ENCODE measurements around the gene OLFM1. TPM values are rescaled to one million over a fixed set of nuclear protein-coding genes. Genes with fewer than 3 reads are reported as not detected.

OLFM1 gene
- total and polyA plus RNA-seq, 2 of the 4 experiments (the other 2 are of a cell fraction): 0.36 to 0.38 TPM

GRCh38 chr9:135103001-135103446 is 15.6 kb downstream of the OLFM1 start:
- Histone ChIP-seq H3K36me3 (ENCODE audit: control insufficient read depth, insufficient read depth, low read length) (no peaks in the 10 kb centered on the region), H3K9ac (ENCODE audit: low read depth, low read length) (no peak overlapping the region), H2BK5ac (ENCODE audit: low read depth, low read length, poor library complexity, severe bottlenecking) (no peak overlapping the region), H3K9me3 (ENCODE audit: control insufficient read depth, insufficient read depth, low read length) (no peaks in the 10 kb centered on the region), H3K18ac (ENCODE audit: low read depth, low read length) (no peak overlapping the region), H2BK120ac (ENCODE audit: low read depth, low read length) (no peak overlapping the region), H2AK9ac (replicated peaks; ENCODE audit: low read depth, low read length, poor library complexity) (no peak overlapping the region), H3K23ac (ENCODE audit: low read depth, low read length) (no peak overlapping the region), H3K56ac (ENCODE audit: extremely low read depth, insufficient read depth, low read length) (no peak overlapping the region), H4K5ac (ENCODE audit: low read depth, low read length) (no peak overlapping the region), H2AK5ac (ENCODE audit: low read depth, low read length) (no peak overlapping the region), H3K14ac (replicated peaks; ENCODE audit: low read depth, low read length) (no peak overlapping the region), H3K4ac (ENCODE audit: low read depth, low read length) (no peak overlapping the region), H3K4me3 (ENCODE audit: insufficient read depth, low read depth, low read length) (no peak overlapping the region), H2AFZ (replicated peaks; ENCODE audit: low read length, poor library complexity) (no peak overlapping the region), H2BK15ac (ENCODE audit: low read depth, low read length) (no peak overlapping the region), H3K9me1 (ENCODE audit: insufficient read depth, low read length) (no peaks in the 10 kb centered on the region), H3K4me1 (ENCODE audit: control insufficient read depth, insufficient read depth, low read length) (no peaks in the 10 kb centered on the region), H4K91ac (ENCODE audit: insufficient read depth, low read depth, low read length) (no peak overlapping the region), H3K27ac (ENCODE audit: insufficient read depth, low read length) (no peak overlapping the region), H4K8ac (ENCODE audit: low read depth in 2 of 2, low read length in 2 of 2) (no peak overlapping the region), H3K27me3 (ENCODE audit: control insufficient read depth, insufficient read depth, low read length) (peaks cover 3% of the 10 kb centered on the region; the same call in 1 of the 2 replicates), H3K79me1 (ENCODE audit: low read depth in 1 of 2, low read length in 2 of 2) (no peaks in the 10 kb centered on the region), H3K4me2 (ENCODE audit: low read depth, low read length) (no peak overlapping the region), H2BK20ac (ENCODE audit: low read depth, low read length) (no peak overlapping the region), H4K20me1 (ENCODE audit: insufficient read depth, low read length) (no peaks in the 10 kb centered on the region)
- in situ Hi-C loops (cut with MboI; ENCODE audit: low sequenced_read_pairs): no loop called here
- dilution Hi-C loops (cut with HindIII; ENCODE audit: low sequenced_read_pairs, unreplicated experiment): no loop called here
- BruUV-seq (replicated peaks): no TSS peak
- intact Hi-C loops (cut with micrococcal nuclease): no loop called here
- ChIA-PET POLR2A (ENCODE audit: unreplicated experiment) (no interaction called here), CTCF (no interaction called here)
- ATAC-seq (ENCODE audit: low read depth): no peak
- WGBS, 2 experiments (ENCODE audit: extremely low coverage in 2 of 2, insufficient read length in 1 of 2): 53% methylated on average over 5 of the region's 9 CpGs; no CpG with 5 or more reads in 1 of the 2 experiments
- TF ChIP-seq MAZ (IDR thresholded peaks at IDR 0.05; ENCODE audit: borderline replicate concordance, low read depth, low read length): no peak
- TF ChIP-seq RFX5 (IDR thresholded peaks at IDR 0.05; ENCODE audit: low read depth, low read length): no peak
- TF ChIP-seq RAD21 (IDR thresholded peaks at IDR 0.05; ENCODE audit: low read length): no peak
- TF ChIP-seq CTCF (conservative IDR thresholded peaks at IDR 0.05; ENCODE audit: low read depth, low read length): no peak
- TF ChIP-seq POLR2A (IDR thresholded peaks at IDR 0.05; ENCODE audit: low read depth, low read length): no peak
- TF ChIP-seq CHD1 (IDR thresholded peaks at IDR 0.05; ENCODE audit: low read depth, low read length): no peak
- no peak for TF ChIP-seq ELK1 (IDR thresholded peaks at IDR 0.05; ENCODE audit: borderline replicate concordance, low read depth, low read length)
- no peak for TF ChIP-seq MAFK (IDR thresholded peaks at IDR 0.05; ENCODE audit: low read depth, low read length)
- TF ChIP-seq BHLHE40 (IDR thresholded peaks at IDR 0.05; ENCODE audit: low read depth, low read length): no peak
- no peak for TF ChIP-seq MXI1 (IDR thresholded peaks at IDR 0.05; ENCODE audit: borderline replicate concordance, low read depth, low read length)
- no peak for TF ChIP-seq FOS (IDR thresholded peaks at IDR 0.05; ENCODE audit: low read depth, low read length)
- TF ChIP-seq CEBPB (IDR thresholded peaks at IDR 0.05; ENCODE audit: low read depth, low read length): no peak
- TF ChIP-seq USF2 (IDR thresholded peaks at IDR 0.05; ENCODE audit: low read depth, low read length): no peak
- no peak for DNase-seq

Measured in IMR-90 (cell line).